RWPE2 (cell line): ENCODE measurements around the gene SPTB.
A peak's percentile ranks its signal among the peaks of the same experiment; 100 is the strongest.

Source experiments
- ATAC-seq: fragments of 200-7000 bp; cut with Tn5 transposase; 3 replicates; pipeline ENCODE4 v1.9.1; 2021; ENCODE audit warnings: low read depth
- DNase-seq: peaks from one replicate; pipeline ENCODE4 v3.0.0-alpha.2; 2020; ENCODE audit warnings: low spot score
- H3K27ac ChIP-seq: fragments of 450-650 bp; 2 replicates; pipeline ENCODE4 v1.5.1; 2017; ENCODE audit warnings: mild to moderate bottlenecking; ENCODE audit not compliant: poor library complexity, severe bottlenecking
- H3K27me3 ChIP-seq: fragments of 250-450 bp; sonication (Bioruptor Pico); 2 replicates; pipeline ENCODE4 v1.5.1; 2021; ENCODE audit warnings: mild to moderate bottlenecking, moderate library complexity; ENCODE audit not compliant: insufficient read depth, poor library complexity, severe bottlenecking
- H3K36me3 ChIP-seq: fragments of 250-450 bp; sonication (Bioruptor Pico); 2 replicates; pipeline ENCODE4 v1.5.1; 2020; ENCODE audit warnings: low read depth, mild to moderate bottlenecking, moderate library complexity
- H3K4me1 ChIP-seq: fragments of 250-450 bp; sonication (Bioruptor Pico); 2 replicates; pipeline ENCODE4 v1.5.1; 2021; ENCODE audit warnings: mild to moderate bottlenecking, moderate library complexity; ENCODE audit not compliant: insufficient read depth, poor library complexity, severe bottlenecking
- H3K4me3 ChIP-seq: fragments of 250-450 bp; sonication (Bioruptor Pico); 2 replicates; pipeline ENCODE4 v1.5.1; 2021; ENCODE audit warnings: mild to moderate bottlenecking, moderate library complexity; ENCODE audit not compliant: severe bottlenecking
- H3K9me3 ChIP-seq: fragments of 250-450 bp; sonication (Bioruptor Pico); 2 replicates; pipeline ENCODE4 v1.5.1; 2021; ENCODE audit warnings: mild to moderate bottlenecking, moderate library complexity; ENCODE audit not compliant: severe bottlenecking
- TF ChIP-seq, protein P1 (sequence below): fragments of 450-650 bp; IDR thresholded peaks from one replicate; pipeline ENCODE4 v1.5.1; 2017; ENCODE audit warnings: mild to moderate bottlenecking, moderate library complexity; ENCODE audit not compliant: poor library complexity, severe bottlenecking

SPTB gene

GRCh38 chr14:64770751-64771150, 109.0 kb downstream of the SPTB start:
- Histone ChIP-seq H3K4me3 (no peak overlapping the region), H3K27ac (no peak overlapping the region), H3K27me3 (no peaks in the 10 kb centered on the region), H3K36me3 (no peaks in the 10 kb centered on the region), H3K9me3 (no peaks in the 10 kb centered on the region), H3K4me1 (peaks cover 5% of the 10 kb centered on the region)
- ATAC-seq (no peak), DNase-seq (peak; percentile 73)
- TF ChIP-seq, protein P1, sequence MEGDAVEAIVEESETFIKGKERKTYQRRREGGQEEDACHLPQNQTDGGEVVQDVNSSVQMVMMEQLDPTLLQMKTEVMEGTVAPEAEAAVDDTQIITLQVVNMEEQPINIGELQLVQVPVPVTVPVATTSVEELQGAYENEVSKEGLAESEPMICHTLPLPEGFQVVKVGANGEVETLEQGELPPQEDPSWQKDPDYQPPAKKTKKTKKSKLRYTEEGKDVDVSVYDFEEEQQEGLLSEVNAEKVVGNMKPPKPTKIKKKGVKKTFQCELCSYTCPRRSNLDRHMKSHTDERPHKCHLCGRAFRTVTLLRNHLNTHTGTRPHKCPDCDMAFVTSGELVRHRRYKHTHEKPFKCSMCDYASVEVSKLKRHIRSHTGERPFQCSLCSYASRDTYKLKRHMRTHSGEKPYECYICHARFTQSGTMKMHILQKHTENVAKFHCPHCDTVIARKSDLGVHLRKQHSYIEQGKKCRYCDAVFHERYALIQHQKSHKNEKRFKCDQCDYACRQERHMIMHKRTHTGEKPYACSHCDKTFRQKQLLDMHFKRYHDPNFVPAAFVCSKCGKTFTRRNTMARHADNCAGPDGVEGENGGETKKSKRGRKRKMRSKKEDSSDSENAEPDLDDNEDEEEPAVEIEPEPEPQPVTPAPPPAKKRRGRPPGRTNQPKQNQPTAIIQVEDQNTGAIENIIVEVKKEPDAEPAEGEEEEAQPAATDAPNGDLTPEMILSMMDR: no peak

GRCh38 chr14:64769096-64770020, 110.3 kb downstream of the SPTB start:
- Histone ChIP-seq H3K27me3 (no peaks in the 10 kb centered on the region), H3K27ac (no peak overlapping the region), H3K9me3 (no peaks in the 10 kb centered on the region), H3K4me3 (no peak overlapping the region), H3K4me1 (peaks cover 8% of the 10 kb centered on the region), H3K36me3 (no peaks in the 10 kb centered on the region)
- ATAC-seq: no peak
- TF ChIP-seq, protein P1: no peak
- peak; percentile 57 for DNase-seq

DNA sequence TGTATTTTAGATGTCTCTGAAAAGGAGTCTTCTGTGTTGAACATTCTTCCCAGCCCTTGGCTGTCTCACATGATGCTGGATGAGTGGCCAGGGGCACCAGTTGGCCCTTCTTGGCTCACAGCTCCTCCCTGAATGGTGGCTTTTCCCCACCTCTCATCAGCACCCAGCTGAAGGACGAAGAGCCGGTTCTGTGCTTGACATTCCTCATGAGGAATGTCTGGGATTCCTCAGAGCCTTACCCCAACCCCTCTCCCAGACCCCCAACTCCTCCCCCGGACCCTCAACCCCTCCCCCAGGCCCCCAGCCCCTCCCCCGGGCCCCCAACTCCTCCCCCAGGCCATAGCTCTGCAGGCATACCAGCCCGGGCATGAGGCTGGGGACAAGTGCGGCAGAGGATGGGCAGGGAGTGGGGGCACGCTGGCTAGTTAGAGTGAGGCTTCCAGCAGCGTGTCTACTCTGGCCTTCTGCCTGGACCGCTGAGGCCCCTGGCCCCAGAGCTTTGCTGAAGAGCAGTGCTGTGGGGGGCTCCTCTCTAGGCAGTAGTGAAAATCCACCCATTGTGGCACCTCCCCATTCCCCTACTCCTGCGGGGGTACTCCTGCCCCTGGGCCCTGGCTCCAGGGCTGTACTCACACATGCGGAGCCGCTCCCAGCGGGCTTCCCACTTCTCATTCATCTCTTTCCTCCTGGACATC, 111.2 kb downstream of the SPTB start:
- TF ChIP-seq, protein P1: no peak
- H3K4me3 ChIP-seq: no peak overlapping the region
- ATAC-seq (no peak), DNase-seq (peak; percentile 62)
- H3K36me3 ChIP-seq: no peaks in the 10 kb centered on the region
- no peaks in the 10 kb centered on the region for H3K9me3 ChIP-seq
- no peak overlapping the region for H3K27ac ChIP-seq
- H3K27me3 ChIP-seq: no peaks in the 10 kb centered on the region
- peaks cover 11% of the 10 kb centered on the region for H3K4me1 ChIP-seq

DNA sequence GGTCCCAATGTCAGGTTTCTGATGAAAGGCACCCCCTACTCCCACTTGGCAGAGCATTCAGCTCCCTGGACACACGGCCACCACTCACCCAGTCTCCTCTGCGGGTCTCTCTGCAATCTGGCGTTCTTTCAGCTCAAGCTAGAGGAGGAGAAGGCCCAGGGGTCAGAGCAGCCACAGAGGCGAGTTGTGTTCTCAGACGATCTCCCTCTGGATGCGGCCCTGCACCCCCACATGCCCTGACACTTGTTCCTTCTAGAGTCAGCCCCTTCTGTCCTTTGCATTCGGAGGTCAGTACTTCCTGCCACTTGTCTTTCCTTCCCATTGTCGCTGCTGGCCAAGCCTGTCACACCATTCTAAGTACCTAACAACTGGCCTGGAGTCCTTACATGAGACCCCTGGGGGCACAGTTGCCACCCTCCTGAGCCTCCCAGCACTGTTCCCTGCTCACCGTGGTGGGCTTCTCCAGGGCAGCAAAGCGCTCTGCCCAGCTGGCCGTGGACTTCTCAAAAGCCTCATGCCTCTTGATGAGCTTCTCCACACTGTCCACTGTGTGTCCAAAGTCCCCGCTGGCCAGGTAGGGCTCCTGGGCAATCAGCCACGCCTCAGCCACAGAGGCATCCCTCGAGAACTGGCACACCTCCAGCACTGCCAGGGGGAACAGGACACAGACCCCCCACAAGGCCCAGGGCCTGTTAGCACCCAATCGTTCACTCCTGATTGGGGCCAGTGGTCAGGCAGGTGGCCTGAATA, 112.3 kb downstream of the SPTB start:
- no peaks in the 10 kb centered on the region for H3K27me3 ChIP-seq
- no peaks in the 10 kb centered on the region for H3K36me3 ChIP-seq
- no peak overlapping the region for H3K27ac ChIP-seq
- ATAC-seq (no peak), DNase-seq (peak; percentile 65)
- H3K4me1 ChIP-seq: peaks cover 15% of the 10 kb centered on the region
- H3K4me3 ChIP-seq: no peak overlapping the region
- H3K9me3 ChIP-seq: no peaks in the 10 kb centered on the region
- TF ChIP-seq, protein P1: no peak
